ENCODE measurements around the gene NUP93. TPM values are rescaled to one million over a fixed set of nuclear protein-coding genes. Genes with fewer than 3 reads are reported as not detected.
A peak's percentile ranks its signal among the peaks of the same experiment; 100 is the strongest.

Gene NUP93
- total RNA-seq, 2 experiments from 2014 or later: 45.6 to 47.2 TPM

GRCh38 chr16:56896244-56896643, 166.3 kb downstream of the NUP93 start:
- peaks cover 13% of the 10 kb centered on the region for H3K4me1 ChIP-seq (ENCODE audit: insufficient read depth, low read length)
- no peaks in the 10 kb centered on the region for H3K36me3 ChIP-seq (ENCODE audit: insufficient read depth, low read length)
- no peaks in the 10 kb centered on the region for H3K27me3 ChIP-seq (ENCODE audit: control insufficient read depth in 1 of 2, insufficient read depth in 2 of 2, low read length in 2 of 2)
- Mint-ChIP-seq H3K4me3 (no peak overlapping the region), H3K4me1 (ENCODE audit: low read depth) (peaks cover 18% of the 10 kb centered on the region), H3K36me3 (ENCODE audit: low read depth) (no peaks in the 10 kb centered on the region), H3K27me3 (no peaks in the 10 kb centered on the region), H3K9me3 (no peaks in the 10 kb centered on the region), H3K27ac (no peak overlapping the region)
- no peak for ATAC-seq (ENCODE audit: poor library complexity)
- ChIA-PET POLR2A (no interaction called here), CTCF (no interaction called here)
- H3K4me3 ChIP-seq (ENCODE audit: low read length): no peak overlapping the region
- H3K27ac ChIP-seq (ENCODE audit: low read depth in 1 of 2, low read length in 2 of 2): no peak overlapping the region
- no peak for DNase-seq
- no peak for TF ChIP-seq CTCF (IDR thresholded peaks at IDR 0.05)
- H3K9me3 ChIP-seq (ENCODE audit: control insufficient read depth in 1 of 2, insufficient read depth in 1 of 2, low read length in 2 of 2): peaks cover 0 to 5% of the 10 kb centered on the region in 2 experiments
- intact Hi-C loops (cut with DNase I, micrococcal nuclease): no loop called here

GRCh38 chr16:56897026-56897799, 167.3 kb downstream of the NUP93 start:
- Histone ChIP-seq H3K4me3 (ENCODE audit: low read length) (no peak overlapping the region), H3K27me3 (ENCODE audit: control insufficient read depth in 1 of 2, insufficient read depth in 2 of 2, low read length in 2 of 2) (no peaks in the 10 kb centered on the region), H3K4me1 (ENCODE audit: insufficient read depth, low read length) (peaks cover 13% of the 10 kb centered on the region), H3K36me3 (ENCODE audit: insufficient read depth, low read length) (no peaks in the 10 kb centered on the region), H3K27ac (ENCODE audit: low read depth in 1 of 2, low read length in 2 of 2) (no peak overlapping the region), H3K9me3 (ENCODE audit: control insufficient read depth in 1 of 2, insufficient read depth in 1 of 2, low read length in 2 of 2) (peaks cover 0 to 5% of the 10 kb centered on the region in 2 experiments)
- peaks cover 18% of the 10 kb centered on the region for H3K4me1 Mint-ChIP-seq (ENCODE audit: low read depth)
- no peak overlapping the region for H3K4me3 Mint-ChIP-seq
- ChIA-PET POLR2A (no interaction called here), CTCF (no interaction called here)
- no peaks in the 10 kb centered on the region for H3K9me3 Mint-ChIP-seq
- no peak overlapping the region for H3K27ac Mint-ChIP-seq
- no peaks in the 10 kb centered on the region for H3K27me3 Mint-ChIP-seq
- DNase-seq (no peak), ATAC-seq (ENCODE audit: poor library complexity) (no peak)
- no peaks in the 10 kb centered on the region for H3K36me3 Mint-ChIP-seq (ENCODE audit: low read depth)
- intact Hi-C loops (cut with DNase I, micrococcal nuclease): no loop called here
- no peak for TF ChIP-seq CTCF (IDR thresholded peaks at IDR 0.05)

GRCh38 chr16:56898847-56899246, 168.9 kb downstream of the NUP93 start:
- Mint-ChIP-seq H3K9me3 (no peaks in the 10 kb centered on the region), H3K36me3 (ENCODE audit: low read depth) (no peaks in the 10 kb centered on the region), H3K4me3 (no peak overlapping the region), H3K27me3 (no peaks in the 10 kb centered on the region), H3K4me1 (ENCODE audit: low read depth) (peaks cover 18% of the 10 kb centered on the region), H3K27ac (no peak overlapping the region)
- H3K27ac ChIP-seq (ENCODE audit: low read depth in 1 of 2, low read length in 2 of 2): no peak overlapping the region
- ATAC-seq (ENCODE audit: poor library complexity): no peak
- ChIA-PET POLR2A (no interaction called here), CTCF (no interaction called here)
- H3K36me3 ChIP-seq (ENCODE audit: insufficient read depth, low read length): no peaks in the 10 kb centered on the region
- H3K4me3 ChIP-seq (ENCODE audit: low read length): no peak overlapping the region
- no peaks in the 10 kb centered on the region for H3K9me3 ChIP-seq (ENCODE audit: control insufficient read depth in 1 of 2, insufficient read depth in 1 of 2, low read length in 2 of 2)
- no peak for TF ChIP-seq CTCF (IDR thresholded peaks at IDR 0.05)
- peak in 3 of 14 experiments; percentile 11 to 35 (median 28) for DNase-seq
- no peaks in the 10 kb centered on the region for H3K27me3 ChIP-seq (ENCODE audit: control insufficient read depth in 1 of 2, insufficient read depth in 2 of 2, low read length in 2 of 2)
- H3K4me1 ChIP-seq (ENCODE audit: insufficient read depth, low read length): peaks cover 13% of the 10 kb centered on the region
- intact Hi-C loops (cut with DNase I, micrococcal nuclease): no loop called here

Small RNA genes lying within 50 kb of the gene (microRNA-seq; reads per million reads assigned to microRNA genes)
- not detected for gene MIR138-2 (ENCODE audit: borderline microRNAs expressed, borderline replicate concordance)

Other genes with a start within 250 kb of the NUP93 start
- gene BBS2, start 210.1 kb upstream of the NUP93 start, total RNA-seq: 10 to 100 TPM; 69.6 to 72.8 TPM
- gene MT4, start 165.1 kb upstream of the NUP93 start, total RNA-seq: not detected
- gene MT3, start 140.6 kb upstream of the NUP93 start, total RNA-seq: under 1 TPM in 1 of 2 experiments, not detected in 1; 0.50 TPM
- 10 to 100 TPM; 47.1 to 50.8 TPM for gene MT2A, start 121.5 kb upstream of the NUP93 start, total RNA-seq
- 1 to 10 TPM; 2.5 to 2.9 TPM for gene MT1E, start 104.3 kb upstream of the NUP93 start, total RNA-seq
- gene MT1M, start 97.5 kb upstream of the NUP93 start, total RNA-seq: not detected
- not detected for gene MT1A, start 91.5 kb upstream of the NUP93 start, total RNA-seq
- not detected for gene MT1B, start 78.2 kb upstream of the NUP93 start, total RNA-seq
- gene MT1F, start 72.2 kb upstream of the NUP93 start, total RNA-seq: 1 to 10 TPM; 2.3 to 2.7 TPM
- not detected for gene MT1G, start 62.1 kb upstream of the NUP93 start, total RNA-seq
- gene MT1H, start 60.3 kb upstream of the NUP93 start, total RNA-seq: not detected
- 10 to 100 TPM; 10.9 to 14.1 TPM for gene MT1X, start 47.7 kb upstream of the NUP93 start, total RNA-seq
- gene SLC12A3, start 135.1 kb downstream of the NUP93 start, total RNA-seq: not detected
- gene HERPUD1, start 202.0 kb downstream of the NUP93 start, total RNA-seq: 100 to 1,000 TPM; 217 to 227 TPM
- gene CETP, start 231.8 kb downstream of the NUP93 start, total RNA-seq: not detected

Data from CD4-positive, alpha-beta T cell (primary cell).